ENCODE measurements around the gene PHF19.
A peak's percentile ranks its signal among the peaks of the same experiment; 100 is the strongest.

PHF19 gene

GRCh38 chr9:120876842-120877240, at the start of gene PHF19:
PHF19 (minus strand) TSS chr9:120877188; CDS start chr9:120874741, 2,447 bp downstream.
- peak; percentile 69 for DNase-seq (ENCODE audit: low spot score)

- no peak for DNase-seq (ENCODE audit: low spot score)
Measured at GRCh38 chr9:120926397-120926928, 49.5 kb upstream of the PHF19 start, which contains the start of gene TRAF1. TRAF1 (minus strand) TSS chr9:120926796; CDS start chr9:120926075, 721 bp downstream.

GRCh38 chr9:120925535-120926396, 48.8 kb upstream of the PHF19 start:
- no peak for DNase-seq (ENCODE audit: low spot score)

- no peak for DNase-seq (ENCODE audit: low spot score)
Measured at GRCh38 chr9:120924698-120925534, 47.9 kb upstream of the PHF19 start.

GRCh38 chr9:120923620-120924328, 46.8 kb upstream of the PHF19 start:
- no peak for DNase-seq (ENCODE audit: low spot score)

- DNase-seq (ENCODE audit: low spot score), result no peak
Measured at GRCh38 chr9:120922404-120923195, 45.6 kb upstream of the PHF19 start.

GRCh38 chr9:120921661-120922181, 44.7 kb upstream of the PHF19 start:
- no peak for DNase-seq (ENCODE audit: low spot score)

- DNase-seq (ENCODE audit: low spot score), result no peak
Measured at GRCh38 chr9:120920806-120921178, 43.8 kb upstream of the PHF19 start.

GRCh38 chr9:120919843-120920805, 43.1 kb upstream of the PHF19 start:
- DNase-seq (ENCODE audit: low spot score), result no peak

- DNase-seq (ENCODE audit: low spot score), result no peak
Measured at GRCh38 chr9:120918931-120919842, 42.2 kb upstream of the PHF19 start.

- DNase-seq (ENCODE audit: low spot score), result no peak
Measured at GRCh38 chr9:120917929-120918762, 41.2 kb upstream of the PHF19 start.

- no peak for DNase-seq (ENCODE audit: low spot score)
Measured at GRCh38 chr9:120916991-120917880, 40.2 kb upstream of the PHF19 start.

- no peak for DNase-seq (ENCODE audit: low spot score)
Measured at GRCh38 chr9:120916588-120916987, 39.6 kb upstream of the PHF19 start.

GRCh38 chr9:120915854-120916470, 39.0 kb upstream of the PHF19 start:
- no peak for DNase-seq (ENCODE audit: low spot score)

- DNase-seq (ENCODE audit: low spot score), result no peak
Measured at GRCh38 chr9:120914953-120915352, 38.0 kb upstream of the PHF19 start.

- no peak for DNase-seq (ENCODE audit: low spot score)
Measured at GRCh38 chr9:120914396-120914795, 37.4 kb upstream of the PHF19 start.

Data from HuH-7 (cell line).